ENCODE measurements around the gene SSRP1.

GRCh38 chr11:57343825-57344224, 8.1 kb upstream of the SSRP1 start:
- TF ChIP-seq, protein P1, sequence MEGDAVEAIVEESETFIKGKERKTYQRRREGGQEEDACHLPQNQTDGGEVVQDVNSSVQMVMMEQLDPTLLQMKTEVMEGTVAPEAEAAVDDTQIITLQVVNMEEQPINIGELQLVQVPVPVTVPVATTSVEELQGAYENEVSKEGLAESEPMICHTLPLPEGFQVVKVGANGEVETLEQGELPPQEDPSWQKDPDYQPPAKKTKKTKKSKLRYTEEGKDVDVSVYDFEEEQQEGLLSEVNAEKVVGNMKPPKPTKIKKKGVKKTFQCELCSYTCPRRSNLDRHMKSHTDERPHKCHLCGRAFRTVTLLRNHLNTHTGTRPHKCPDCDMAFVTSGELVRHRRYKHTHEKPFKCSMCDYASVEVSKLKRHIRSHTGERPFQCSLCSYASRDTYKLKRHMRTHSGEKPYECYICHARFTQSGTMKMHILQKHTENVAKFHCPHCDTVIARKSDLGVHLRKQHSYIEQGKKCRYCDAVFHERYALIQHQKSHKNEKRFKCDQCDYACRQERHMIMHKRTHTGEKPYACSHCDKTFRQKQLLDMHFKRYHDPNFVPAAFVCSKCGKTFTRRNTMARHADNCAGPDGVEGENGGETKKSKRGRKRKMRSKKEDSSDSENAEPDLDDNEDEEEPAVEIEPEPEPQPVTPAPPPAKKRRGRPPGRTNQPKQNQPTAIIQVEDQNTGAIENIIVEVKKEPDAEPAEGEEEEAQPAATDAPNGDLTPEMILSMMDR (IDR thresholded peaks at IDR 0.05) = no peak
- no peak for TF ChIP-seq ZFX (IDR thresholded peaks at IDR 0.05; ENCODE audit: borderline replicate concordance)

All from 22Rv1 (cell line).